Esophagus muscularis mucosa (tissue), 4 donors: ENCODE measurements around the gene PLEKHA5. TPM values are rescaled to one million over a fixed set of nuclear protein-coding genes. Genes with fewer than 3 reads are reported as not detected.

ENCODE experiments used
- DNase-seq: peaks from one replicate; pipeline ENCODE4 v3.0.0-alpha.2; 2017; ENCODE audit errors: extremely low spot score
- H3K27ac ChIP-seq, 4 donors: fragments of 200-600 bp; sonication (generic); replicated peaks in 1 of 4; 1 replicate in 3 of 4; 2 replicates in 1 of 4; pipeline ENCODE4 v1.5.1; 2016 to 2019; ENCODE audit warnings: mild to moderate bottlenecking in 1 of 4
- H3K27me3 ChIP-seq, 4 donors: fragments of 200-600 bp; sonication (generic); one replicate each; pipeline versions ENCODE4 v1.5.1 to v1.6.0; 2016 to 2019
- H3K36me3 ChIP-seq, 4 donors: fragments of 200-600 bp; sonication (generic); one replicate each; pipeline ENCODE4 v1.5.1; 2016 to 2019
- H3K4me1 ChIP-seq, 4 donors: fragments of 200-600 bp; sonication (generic); one replicate each; pipeline ENCODE4 v1.5.1; 2016 to 2019
- H3K4me3 ChIP-seq, 4 donors: fragments of 200-600 bp; sonication (generic); 1 replicate in 2 of 4; 2 replicates in 2 of 4; pipeline ENCODE4 v1.5.1; 2016 to 2019; ENCODE audit warnings: mild to moderate bottlenecking in 4 of 4, moderate library complexity in 1 of 4
- H3K9me3 ChIP-seq, 4 donors: fragments of 200-600 bp; sonication (generic); 1 replicate in 3 of 4; 2 replicates in 1 of 4; pipeline ENCODE4 v1.5.1; 2016 to 2019
- EP300 ChIP-seq: sonication (generic); formaldehyde crosslinking; IDR thresholded peaks from one replicate; pipeline ENCODE4 v1.6.1; 2017; ENCODE audit warnings: antibody characterized with exemption
- POLR2A ChIP-seq: fragments of 450-650 bp; IDR thresholded peaks from one replicate; pipeline ENCODE4 v1.6.1; 2017; ENCODE audit warnings: antibody characterized with exemption, moderate library complexity, mild to moderate bottlenecking, low read depth
- POLR2AphosphoS5 ChIP-seq, 2 donors: sonication (generic); formaldehyde crosslinking; IDR thresholded peaks; one replicate each; pipeline ENCODE4 v1.6.1; 2017; ENCODE audit warnings: antibody characterized with exemption in 2 of 2
- WGBS: methylation state at CpG from one replicate; pipeline ENCODE4 v1.1.5; 2018; 5-methylcytosine and 5-hydroxymethylcytosine counted together
- intact Hi-C: fragments of 100-400 bp; cut with DNase I; formaldehyde crosslinking; loops from one replicate; pipeline ENCODE4 v1.15.1; 2023
- total RNA-seq, 4 donors: library from RNA; depleted of rRNA; stranded (reverse); fragments of >200 nt; gene quantifications; one replicate each; pipeline versions ENCODE4 v1.1.0 to v1.2.1, GENCODE V29; 2016
- TF ChIP-seq, protein P1 (sequence below), 3 experiments: fragments of 200-600 bp in 2 of 3; fragments of 450-650 bp in 1 of 3; sonication (generic) in 2 of 3; IDR thresholded peaks; one replicate each; pipeline ENCODE4 v1.5.1; 2017 to 2019; ENCODE audit warnings: antibody characterized with exemption in 3 of 3, mild to moderate bottlenecking in 2 of 3, moderate library complexity in 1 of 3

The PLEKHA5 gene
- total RNA-seq, 4 donors from 2014 or later: 50.7 to 88.5 (median 58.6) TPM

DNA sequence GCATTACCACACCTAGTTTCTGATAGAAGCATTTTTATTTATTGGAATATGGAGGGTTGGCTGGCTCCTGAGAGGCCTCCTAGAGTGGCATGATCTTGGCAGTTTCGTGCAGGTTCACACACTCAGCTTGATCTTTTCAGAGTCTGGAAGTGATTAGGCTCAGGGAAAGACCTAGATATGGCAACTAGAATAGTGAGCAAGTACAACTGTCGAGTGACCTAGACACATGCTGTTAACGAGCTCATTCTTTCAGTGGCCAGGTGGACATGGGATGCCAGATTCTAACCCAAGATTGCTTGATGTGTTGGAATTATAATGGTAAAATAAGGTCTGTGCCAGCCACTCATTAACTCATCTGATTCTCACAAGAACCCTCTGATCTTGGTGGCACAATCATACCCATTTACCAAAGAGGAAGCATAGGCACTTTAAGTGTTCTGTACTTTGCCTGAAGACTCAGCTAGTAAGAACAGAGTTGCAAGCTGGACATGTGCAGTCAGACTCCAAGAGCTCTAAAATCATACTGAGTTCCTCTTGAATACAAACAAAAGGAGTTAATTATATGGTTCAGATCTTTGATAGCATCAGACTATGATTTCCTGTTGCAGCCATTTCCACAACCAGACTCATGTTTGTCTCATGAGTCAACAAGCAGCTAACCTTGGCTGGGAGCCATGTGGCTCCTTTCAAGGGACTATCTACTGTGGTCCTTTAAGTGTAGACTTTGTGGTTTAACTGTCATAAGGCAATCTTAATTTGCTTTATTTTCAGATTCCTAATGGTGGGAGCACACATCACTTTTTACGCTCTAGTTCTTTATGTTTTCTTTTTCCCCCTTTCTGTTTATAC, 144.2 kb downstream of the PLEKHA5 start:
- no peak for DNase-seq
- Histone ChIP-seq H3K36me3 (peaks cover 9 to 42% (median 20%) of the 10 kb centered on the region in 4 donors), H3K27ac (peak overlapping the region in 1 of 4 donors; percentile 23), H3K4me1 (peaks cover 9 to 14% (median 12%) of the 10 kb centered on the region in 4 donors), H3K27me3 (no peaks in the 10 kb centered on the region), H3K4me3 (no peak overlapping the region), H3K9me3 (no peaks in the 10 kb centered on the region)
- WGBS: 82% methylated on average over 4 of the region's 4 CpGs
- peak in 1 of 2 donors; percentile 40 for TF ChIP-seq POLR2AphosphoS5 (IDR thresholded peaks at IDR 0.05)
- no peak for TF ChIP-seq EP300
- intact Hi-C loops: no loop called here

DNA sequence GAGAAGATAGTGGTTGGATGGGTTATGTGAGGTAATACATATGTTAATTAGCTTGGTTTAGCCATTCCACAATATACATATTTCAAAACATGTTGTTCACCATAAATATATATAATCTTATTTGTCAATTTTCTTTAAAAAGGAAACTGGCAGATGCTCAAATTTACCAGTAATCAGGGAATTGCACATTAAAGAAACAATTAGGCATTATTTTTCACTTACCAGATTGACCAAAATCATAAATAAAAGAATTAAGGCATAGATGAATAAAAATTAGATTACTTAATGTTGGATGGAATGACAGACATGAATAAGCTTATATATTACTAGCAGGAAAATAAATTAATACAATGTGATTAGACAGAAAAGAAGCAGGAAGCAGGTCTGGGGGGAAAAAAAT, 147.2 kb downstream of the PLEKHA5 start:
- no peaks in the 10 kb centered on the region for H3K9me3 ChIP-seq

DNA sequence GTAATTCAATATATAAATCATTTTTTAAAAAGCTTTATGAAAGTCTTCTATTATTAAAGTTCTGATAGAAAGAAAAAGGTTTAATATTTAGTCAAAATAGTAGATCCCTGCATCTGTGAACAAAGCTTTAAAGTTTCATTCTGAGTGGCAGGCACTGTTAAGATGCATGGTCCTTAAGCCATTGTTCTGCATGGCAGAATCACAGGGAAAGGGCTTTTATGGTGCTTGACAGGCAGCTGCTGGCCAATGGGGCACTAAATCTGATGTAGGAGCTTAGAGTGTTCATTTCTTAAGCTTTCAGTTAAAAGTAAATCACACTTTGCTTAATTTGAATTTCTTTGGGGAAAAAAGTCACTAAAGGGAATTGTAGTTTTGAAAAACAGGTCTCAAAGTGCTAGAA, 148.2 kb downstream of the PLEKHA5 start:
- TF ChIP-seq POLR2AphosphoS5 (IDR thresholded peaks at IDR 0.05): no peak
- no peak for TF ChIP-seq EP300
- no peak for TF ChIP-seq POLR2A
- TF ChIP-seq, protein P1, sequence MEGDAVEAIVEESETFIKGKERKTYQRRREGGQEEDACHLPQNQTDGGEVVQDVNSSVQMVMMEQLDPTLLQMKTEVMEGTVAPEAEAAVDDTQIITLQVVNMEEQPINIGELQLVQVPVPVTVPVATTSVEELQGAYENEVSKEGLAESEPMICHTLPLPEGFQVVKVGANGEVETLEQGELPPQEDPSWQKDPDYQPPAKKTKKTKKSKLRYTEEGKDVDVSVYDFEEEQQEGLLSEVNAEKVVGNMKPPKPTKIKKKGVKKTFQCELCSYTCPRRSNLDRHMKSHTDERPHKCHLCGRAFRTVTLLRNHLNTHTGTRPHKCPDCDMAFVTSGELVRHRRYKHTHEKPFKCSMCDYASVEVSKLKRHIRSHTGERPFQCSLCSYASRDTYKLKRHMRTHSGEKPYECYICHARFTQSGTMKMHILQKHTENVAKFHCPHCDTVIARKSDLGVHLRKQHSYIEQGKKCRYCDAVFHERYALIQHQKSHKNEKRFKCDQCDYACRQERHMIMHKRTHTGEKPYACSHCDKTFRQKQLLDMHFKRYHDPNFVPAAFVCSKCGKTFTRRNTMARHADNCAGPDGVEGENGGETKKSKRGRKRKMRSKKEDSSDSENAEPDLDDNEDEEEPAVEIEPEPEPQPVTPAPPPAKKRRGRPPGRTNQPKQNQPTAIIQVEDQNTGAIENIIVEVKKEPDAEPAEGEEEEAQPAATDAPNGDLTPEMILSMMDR (IDR thresholded peaks at IDR 0.05): no peak

More for the DNA sequence above, 147.2 kb downstream of the PLEKHA5 start:
- intact Hi-C loops: no loop called here
- Histone ChIP-seq H3K4me3 (no peak overlapping the region), H3K4me1 (peaks cover 9 to 14% (median 12%) of the 10 kb centered on the region in 4 donors), H3K27ac (no peak overlapping the region), H3K27me3 (no peaks in the 10 kb centered on the region), H3K36me3 (peaks cover 9 to 48% (median 20%) of the 10 kb centered on the region in 4 donors)
- TF ChIP-seq, protein P1 (IDR thresholded peaks at IDR 0.05): no peak
- TF ChIP-seq POLR2AphosphoS5 (IDR thresholded peaks at IDR 0.05) (no peak), EP300 (no peak), POLR2A (no peak)
- no peak for DNase-seq

DNA sequence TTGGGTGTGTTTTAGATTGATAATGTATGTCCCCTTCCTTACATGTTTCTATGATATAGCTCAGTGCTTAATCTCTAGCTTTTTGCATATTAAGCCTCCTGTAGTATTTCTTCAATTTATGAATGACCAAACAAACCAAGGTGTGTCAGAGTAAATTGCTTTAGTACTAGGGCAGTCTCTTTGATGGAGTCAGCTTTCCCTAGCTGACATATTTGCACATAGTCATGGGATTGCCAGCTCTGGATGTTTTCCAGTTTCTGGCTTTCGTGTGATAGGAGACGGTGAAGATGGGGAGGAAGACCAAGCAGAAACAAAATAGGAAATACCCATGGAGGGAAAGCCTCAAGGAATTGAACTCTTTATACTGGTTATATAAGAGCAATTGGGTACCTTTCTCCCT, 148.9 kb downstream of the PLEKHA5 start:
- intact Hi-C loops: no loop called here
- no peak overlapping the region for H3K27ac ChIP-seq
- H3K9me3 ChIP-seq: no peaks in the 10 kb centered on the region
- H3K4me1 ChIP-seq: peaks cover 8 to 10% (median 8%) of the 10 kb centered on the region in 4 donors
- H3K36me3 ChIP-seq: peaks cover 9 to 52% (median 24%) of the 10 kb centered on the region in 4 donors
- WGBS: 80% methylated on average over 2 of the region's 2 CpGs
- no peak for DNase-seq
- TF ChIP-seq POLR2A (no peak), POLR2AphosphoS5 (IDR thresholded peaks at IDR 0.05) (no peak), EP300 (no peak)
- TF ChIP-seq, protein P1 (IDR thresholded peaks at IDR 0.05): no peak
- H3K4me3 ChIP-seq: no peak overlapping the region
- H3K27me3 ChIP-seq: no peaks in the 10 kb centered on the region

More for the DNA sequence above, 148.2 kb downstream of the PLEKHA5 start:
- intact Hi-C loops: no loop called here
- no peak overlapping the region for H3K4me3 ChIP-seq
- no peaks in the 10 kb centered on the region for H3K9me3 ChIP-seq
- peaks cover 9 to 52% (median 20%) of the 10 kb centered on the region in 4 donors for H3K36me3 ChIP-seq
- no peak overlapping the region for H3K27ac ChIP-seq
- no peaks in the 10 kb centered on the region for H3K27me3 ChIP-seq
- no peak for DNase-seq
- peaks cover 9 to 14% (median 12%) of the 10 kb centered on the region in 4 donors for H3K4me1 ChIP-seq

DNA sequence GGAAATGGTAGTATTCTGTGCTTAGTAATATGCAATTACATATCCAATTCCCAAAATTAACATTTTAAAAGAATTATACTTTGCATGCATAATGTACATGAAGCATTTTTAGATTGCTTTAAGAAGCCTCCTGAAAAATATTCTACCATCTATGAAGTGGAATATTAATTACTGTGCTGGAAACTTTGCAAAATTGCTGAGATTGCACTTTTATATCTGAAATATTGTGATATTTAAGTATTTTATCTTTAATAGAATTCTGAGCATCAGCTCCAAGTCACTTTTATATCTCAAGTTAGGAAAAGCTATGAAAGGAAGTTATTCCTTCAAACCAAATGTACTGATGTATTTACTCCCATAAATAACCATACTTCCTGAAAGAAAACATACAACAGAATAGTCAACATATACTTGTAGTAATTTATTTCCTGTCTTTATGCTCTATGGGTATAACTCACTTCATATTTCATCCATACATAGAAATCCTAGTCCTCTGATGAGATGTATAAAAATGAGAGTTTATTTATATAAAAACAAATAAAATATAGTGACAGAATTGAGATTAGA, 152.7 kb downstream of the PLEKHA5 start:
- H3K9me3 ChIP-seq: no peaks in the 10 kb centered on the region
- no peaks in the 10 kb centered on the region for H3K4me1 ChIP-seq
- no peaks in the 10 kb centered on the region for H3K27me3 ChIP-seq
- H3K27ac ChIP-seq: no peak overlapping the region
- intact Hi-C loops: loop anchor here (10.0 kb wide), 1 partner anchor 87 kb away; no protein-coding TSS in a partner anchor
- no peak for DNase-seq
- H3K4me3 ChIP-seq: no peak overlapping the region
- H3K36me3 ChIP-seq: peaks cover 0 to 52% (median 26%) of the 10 kb centered on the region in 4 donors
- TF ChIP-seq EP300: no peak
- TF ChIP-seq, protein P1 (IDR thresholded peaks at IDR 0.05): no peak
- no peak for TF ChIP-seq POLR2AphosphoS5 (IDR thresholded peaks at IDR 0.05)
- no peak for TF ChIP-seq POLR2A
